ENCODE measurements around the gene UBASH3B.

UBASH3B gene

DNA sequence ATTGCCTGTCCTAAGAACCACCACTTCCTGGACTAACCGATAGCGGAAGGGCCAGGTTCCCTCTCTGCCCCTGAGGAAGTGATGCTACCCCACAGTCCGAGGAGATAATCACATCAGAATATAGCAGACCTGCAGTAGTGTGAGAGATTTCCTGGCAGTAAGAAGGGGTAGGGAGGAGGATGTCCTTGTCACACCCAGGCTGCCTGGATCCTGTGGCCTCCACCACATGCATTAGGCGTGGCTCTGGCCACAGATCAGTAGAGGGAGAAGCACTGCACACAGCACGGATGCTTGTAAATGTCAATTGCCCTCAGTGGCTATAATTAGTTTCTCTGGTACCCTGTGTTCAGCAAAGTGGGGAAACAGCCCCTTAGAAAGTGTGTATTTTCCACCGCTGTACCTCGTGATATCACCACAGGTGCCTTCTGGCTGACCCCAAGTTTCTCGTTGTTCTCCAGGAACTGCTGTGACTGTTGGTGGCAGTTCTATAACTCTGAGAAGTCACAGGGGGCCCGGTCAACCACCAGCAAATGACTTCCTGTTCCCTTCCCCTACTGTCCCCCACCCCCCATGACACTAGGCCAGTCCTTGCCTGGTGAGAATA, 61.8 kb downstream of the UBASH3B start:
- H3K4me2 ChIP-seq (ENCODE audit: low read length), result peak overlapping the region; percentile 40
- no peaks in the 10 kb centered on the region for H3K9me3 ChIP-seq (ENCODE audit: insufficient read depth, low read length)
- peaks cover 53% of the 10 kb centered on the region for H3K4me1 ChIP-seq (ENCODE audit: low read length)
- H4K20me1 ChIP-seq (ENCODE audit: insufficient read depth, low read length), result no peaks in the 10 kb centered on the region
- no peak overlapping the region for H3K4me3 ChIP-seq (ENCODE audit: low read length)
- peak overlapping the region; percentile 5 for H3K27ac ChIP-seq (ENCODE audit: low read length)
- no peaks in the 10 kb centered on the region for H3K79me2 ChIP-seq (ENCODE audit: low read length)
- H3K27me3 ChIP-seq (ENCODE audit: low read depth, low read length), result peaks cover 39% of the 10 kb centered on the region
- no peak overlapping the region for H3K9ac ChIP-seq (ENCODE audit: low read length)
- no peak for TF ChIP-seq EZH2phosphoT487 (IDR thresholded peaks at IDR 0.05; ENCODE audit: low read depth)
- TF ChIP-seq, protein P1, sequence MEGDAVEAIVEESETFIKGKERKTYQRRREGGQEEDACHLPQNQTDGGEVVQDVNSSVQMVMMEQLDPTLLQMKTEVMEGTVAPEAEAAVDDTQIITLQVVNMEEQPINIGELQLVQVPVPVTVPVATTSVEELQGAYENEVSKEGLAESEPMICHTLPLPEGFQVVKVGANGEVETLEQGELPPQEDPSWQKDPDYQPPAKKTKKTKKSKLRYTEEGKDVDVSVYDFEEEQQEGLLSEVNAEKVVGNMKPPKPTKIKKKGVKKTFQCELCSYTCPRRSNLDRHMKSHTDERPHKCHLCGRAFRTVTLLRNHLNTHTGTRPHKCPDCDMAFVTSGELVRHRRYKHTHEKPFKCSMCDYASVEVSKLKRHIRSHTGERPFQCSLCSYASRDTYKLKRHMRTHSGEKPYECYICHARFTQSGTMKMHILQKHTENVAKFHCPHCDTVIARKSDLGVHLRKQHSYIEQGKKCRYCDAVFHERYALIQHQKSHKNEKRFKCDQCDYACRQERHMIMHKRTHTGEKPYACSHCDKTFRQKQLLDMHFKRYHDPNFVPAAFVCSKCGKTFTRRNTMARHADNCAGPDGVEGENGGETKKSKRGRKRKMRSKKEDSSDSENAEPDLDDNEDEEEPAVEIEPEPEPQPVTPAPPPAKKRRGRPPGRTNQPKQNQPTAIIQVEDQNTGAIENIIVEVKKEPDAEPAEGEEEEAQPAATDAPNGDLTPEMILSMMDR (IDR thresholded peaks at IDR 0.05; ENCODE audit: low read depth, low read length), result no peak
- H2AFZ ChIP-seq (ENCODE audit: low read depth, low read length), result peak overlapping the region; percentile 10; the same call in 1 of the 2 replicates
- no peaks in the 10 kb centered on the region for H3K36me3 ChIP-seq (replicated peaks; ENCODE audit: low read depth, low read length)

DNA sequence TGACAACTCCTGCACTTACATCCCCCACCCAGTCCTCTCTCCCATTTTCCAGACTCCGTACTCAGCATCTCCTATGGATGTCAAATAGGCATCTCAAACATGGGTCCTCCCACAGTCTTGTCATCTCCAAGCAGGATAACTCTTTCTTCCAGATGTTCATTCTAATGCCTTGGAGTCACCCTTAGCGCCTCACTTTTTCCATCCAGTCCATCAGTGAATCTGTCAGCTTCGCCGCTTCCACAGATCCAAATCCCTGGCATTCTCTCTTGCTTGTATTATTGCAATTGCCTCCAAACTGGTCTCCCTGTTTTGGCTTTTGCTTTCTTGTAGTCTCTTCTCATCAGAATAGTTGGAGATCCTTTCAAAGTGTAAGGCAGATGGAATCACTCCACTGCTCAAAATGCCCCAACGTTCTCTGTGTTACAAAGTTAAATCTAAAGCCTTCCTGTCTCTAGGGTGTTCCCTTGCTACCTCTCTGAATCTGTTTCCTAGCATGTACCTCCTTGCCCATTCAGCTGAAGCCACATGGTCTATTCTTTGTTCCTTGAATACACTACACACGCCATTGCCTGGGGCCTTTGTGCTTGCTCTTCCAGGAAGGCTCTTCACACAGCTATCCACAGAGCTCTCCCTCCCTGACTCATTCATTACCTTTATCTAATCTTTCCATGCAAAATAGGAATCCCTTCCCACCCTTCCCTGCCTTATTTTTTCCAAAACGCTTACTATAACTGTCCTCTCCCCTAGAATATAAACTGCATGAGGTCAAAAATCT, 64.8 kb downstream of the UBASH3B start:
- Histone ChIP-seq H3K4me2 (ENCODE audit: low read length) (no peak overlapping the region), H3K4me3 (ENCODE audit: low read length) (no peak overlapping the region), H3K9me3 (ENCODE audit: insufficient read depth, low read length) (no peaks in the 10 kb centered on the region), H3K27ac (ENCODE audit: low read length) (no peak overlapping the region), H2AFZ (ENCODE audit: low read depth, low read length) (no peak overlapping the region), H3K27me3 (ENCODE audit: low read depth, low read length) (peaks cover 39% of the 10 kb centered on the region), H3K36me3 (replicated peaks; ENCODE audit: low read depth, low read length) (no peaks in the 10 kb centered on the region), H3K4me1 (ENCODE audit: low read length) (peaks cover 30% of the 10 kb centered on the region), H3K79me2 (ENCODE audit: low read length) (no peaks in the 10 kb centered on the region), H3K9ac (ENCODE audit: low read length) (no peak overlapping the region), H4K20me1 (ENCODE audit: insufficient read depth, low read length) (no peaks in the 10 kb centered on the region)
- TF ChIP-seq, protein P1 (IDR thresholded peaks at IDR 0.05; ENCODE audit: low read depth, low read length), result no peak

DNA sequence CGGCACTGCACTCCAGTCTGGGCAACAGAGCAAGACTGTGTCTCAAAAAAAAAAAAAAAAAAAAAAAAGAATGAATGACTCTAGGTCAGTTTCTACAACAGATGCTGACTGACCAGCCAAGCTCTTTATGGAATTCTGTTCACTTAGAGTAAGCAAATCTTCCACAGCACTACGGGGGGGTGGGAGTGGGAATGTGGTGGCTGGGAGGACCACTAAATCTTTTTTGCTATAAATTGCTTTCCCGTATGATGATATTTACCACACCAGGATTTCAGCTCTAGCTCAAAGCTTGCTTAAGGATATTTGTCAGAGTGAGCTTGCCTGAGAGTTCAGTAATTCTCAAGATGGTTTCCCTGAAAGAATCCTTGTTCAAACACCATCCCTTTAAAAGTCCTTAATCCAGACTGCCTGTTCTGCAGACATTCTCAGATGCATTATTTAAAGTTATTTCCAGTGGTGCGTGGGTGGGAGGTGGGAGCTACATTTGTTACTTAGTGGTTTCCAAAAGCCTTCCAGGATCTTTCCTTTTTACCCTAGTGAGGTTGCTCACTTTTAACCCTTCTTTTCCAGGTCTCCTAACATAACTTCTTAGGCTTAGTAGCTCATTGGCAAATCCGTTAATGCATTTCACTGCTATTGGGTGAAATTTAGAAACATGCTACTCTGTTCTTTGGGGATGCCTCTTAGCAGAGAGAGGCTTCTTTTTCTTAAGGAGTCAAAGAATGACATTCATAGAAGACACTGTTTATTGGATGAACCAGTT, 65.9 kb downstream of the UBASH3B start:
- Histone ChIP-seq H3K9me3 (ENCODE audit: insufficient read depth, low read length) (no peaks in the 10 kb centered on the region), H3K27ac (ENCODE audit: low read length) (no peak overlapping the region), H3K4me2 (ENCODE audit: low read length) (no peak overlapping the region), H3K4me3 (ENCODE audit: low read length) (no peak overlapping the region), H3K9ac (ENCODE audit: low read length) (no peak overlapping the region), H3K36me3 (replicated peaks; ENCODE audit: low read depth, low read length) (no peaks in the 10 kb centered on the region), H3K27me3 (ENCODE audit: low read depth, low read length) (peaks cover 32% of the 10 kb centered on the region), H3K4me1 (ENCODE audit: low read length) (peaks cover 19% of the 10 kb centered on the region), H2AFZ (ENCODE audit: low read depth, low read length) (no peak overlapping the region), H4K20me1 (ENCODE audit: insufficient read depth, low read length) (no peaks in the 10 kb centered on the region), H3K79me2 (ENCODE audit: low read length) (no peaks in the 10 kb centered on the region)
- TF ChIP-seq, protein P1 (IDR thresholded peaks at IDR 0.05; ENCODE audit: low read depth, low read length), result no peak
- TF ChIP-seq EZH2phosphoT487 (IDR thresholded peaks at IDR 0.05; ENCODE audit: low read depth), result no peak

DNA sequence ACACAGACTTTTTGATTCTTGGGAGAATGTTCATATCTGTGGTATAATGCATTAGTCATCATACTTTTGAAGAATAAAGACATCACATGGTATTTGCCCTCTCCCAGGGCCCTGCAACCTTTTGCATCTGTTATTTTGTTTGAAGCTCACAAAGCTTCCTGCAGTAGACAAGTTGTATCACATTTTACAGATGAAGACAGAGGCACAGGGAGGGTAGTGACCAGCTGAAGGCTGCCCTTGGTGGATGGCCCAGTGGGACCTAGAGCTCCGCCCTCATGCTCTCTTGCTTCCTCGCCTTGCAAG, 66.4 kb downstream of the UBASH3B start:
- Histone ChIP-seq H2AFZ (ENCODE audit: low read depth, low read length) (no peak overlapping the region), H3K79me2 (ENCODE audit: low read length) (no peaks in the 10 kb centered on the region), H3K36me3 (replicated peaks; ENCODE audit: low read depth, low read length) (no peaks in the 10 kb centered on the region), H3K27me3 (ENCODE audit: low read depth, low read length) (peaks cover 32% of the 10 kb centered on the region), H3K9ac (ENCODE audit: low read length) (no peak overlapping the region), H4K20me1 (ENCODE audit: insufficient read depth, low read length) (no peaks in the 10 kb centered on the region), H3K9me3 (ENCODE audit: insufficient read depth, low read length) (no peaks in the 10 kb centered on the region), H3K4me2 (ENCODE audit: low read length) (no peak overlapping the region), H3K4me3 (ENCODE audit: low read length) (no peak overlapping the region), H3K27ac (ENCODE audit: low read length) (no peak overlapping the region), H3K4me1 (ENCODE audit: low read length) (peaks cover 19% of the 10 kb centered on the region)
- no peak for TF ChIP-seq EZH2phosphoT487 (IDR thresholded peaks at IDR 0.05; ENCODE audit: low read depth)
- TF ChIP-seq, protein P1 (IDR thresholded peaks at IDR 0.05; ENCODE audit: low read depth, low read length), result no peak
